HG03575 (cell line): Measurements from ENCODE around the gene SUSD3.

Experiments
- ATAC-seq: cut with Tn5 transposase; IDR thresholded peaks from one replicate; pipeline ENCODE4 v1.9.1; 2021; ENCODE audit not compliant: unreplicated experiment, insufficient number of reproducible peaks, low FRiP score; ENCODE audit errors: extremely low read depth

Gene SUSD3

DNA sequence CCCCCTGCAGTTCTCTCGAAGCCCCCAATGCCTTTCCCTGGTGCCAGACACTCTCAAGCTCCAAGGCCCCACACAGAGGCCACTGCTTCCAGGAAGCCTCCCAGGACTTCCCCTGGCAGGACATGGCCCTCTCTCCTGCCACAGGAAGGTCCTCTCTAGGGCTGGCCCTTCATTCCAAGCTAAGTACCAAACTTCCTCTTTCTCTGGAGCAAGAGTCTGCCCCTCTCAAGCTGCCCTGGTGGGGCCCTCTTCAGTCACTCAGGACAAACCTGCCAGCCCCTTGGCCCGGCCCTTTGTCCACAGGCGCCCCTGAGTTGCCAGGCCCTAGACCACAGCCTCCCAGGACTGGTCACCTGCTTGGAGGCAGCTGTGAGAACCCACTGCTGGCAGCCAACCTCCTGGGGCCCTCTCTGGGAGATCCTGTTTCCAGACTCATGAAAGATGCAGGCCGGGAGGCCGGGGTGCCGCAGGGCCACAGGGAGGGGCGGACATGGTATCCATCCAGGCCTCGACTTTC lies 69.0 kb downstream of the SUSD3 start:
- no peak for ATAC-seq

DNA sequence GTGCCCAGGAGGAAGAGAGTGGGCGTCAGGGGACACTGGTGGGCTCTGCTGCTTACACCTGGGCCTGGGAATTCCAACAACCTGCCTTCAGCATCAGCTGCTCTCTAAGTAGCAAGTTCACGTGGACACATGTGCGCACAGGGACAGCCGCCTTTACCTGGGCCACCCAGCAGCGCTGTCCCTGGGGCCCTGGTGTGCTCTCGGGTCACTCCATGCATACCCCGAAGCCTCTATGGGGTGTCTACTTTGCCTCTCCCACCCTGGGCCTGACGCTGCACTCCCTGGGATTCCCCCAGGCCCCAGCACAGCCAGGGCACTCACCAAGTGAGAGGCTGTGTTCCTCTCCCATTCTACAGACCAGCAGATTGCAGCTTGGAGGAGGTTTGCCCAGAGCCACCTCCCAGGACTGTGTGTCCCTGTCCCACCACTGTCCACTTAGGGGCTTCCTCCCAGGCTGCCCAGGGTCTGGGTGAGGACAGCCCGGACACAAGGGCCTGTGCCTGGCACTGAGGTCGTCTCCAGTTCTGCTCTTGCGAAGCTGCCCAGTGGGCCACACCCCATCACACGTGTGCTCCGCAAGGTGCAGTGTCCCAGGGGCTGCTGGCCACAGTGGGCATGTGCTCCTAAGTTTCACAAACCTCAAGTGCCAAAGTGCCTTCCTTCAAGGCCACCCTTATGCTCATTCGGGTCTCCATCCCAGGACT lies 69.7 kb downstream of the SUSD3 start:
- no peak for ATAC-seq

DNA sequence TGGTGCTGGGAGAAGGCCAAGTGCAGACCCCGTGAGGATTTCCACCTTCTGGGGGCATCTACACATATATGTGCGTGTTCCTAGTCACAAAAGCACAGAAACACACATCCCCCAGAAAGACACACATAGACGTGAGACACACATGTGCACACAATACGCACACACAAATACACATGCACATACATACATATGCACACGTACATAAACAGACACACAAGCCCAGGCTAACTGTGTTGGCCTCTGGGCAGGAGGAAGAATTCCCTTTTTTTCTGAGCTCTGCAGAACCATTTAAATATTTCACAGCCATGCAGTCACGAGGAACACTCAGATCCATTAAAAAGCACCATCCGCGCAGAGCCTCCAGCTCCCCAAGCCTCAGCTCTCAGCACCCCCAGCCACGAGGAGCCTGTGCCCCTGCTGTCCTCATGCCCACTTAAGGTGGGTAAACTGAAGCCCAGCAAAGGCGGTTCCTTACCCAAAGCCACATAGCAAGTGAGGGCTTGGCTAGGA lies 70.3 kb downstream of the SUSD3 start:
- no peak for ATAC-seq

DNA sequence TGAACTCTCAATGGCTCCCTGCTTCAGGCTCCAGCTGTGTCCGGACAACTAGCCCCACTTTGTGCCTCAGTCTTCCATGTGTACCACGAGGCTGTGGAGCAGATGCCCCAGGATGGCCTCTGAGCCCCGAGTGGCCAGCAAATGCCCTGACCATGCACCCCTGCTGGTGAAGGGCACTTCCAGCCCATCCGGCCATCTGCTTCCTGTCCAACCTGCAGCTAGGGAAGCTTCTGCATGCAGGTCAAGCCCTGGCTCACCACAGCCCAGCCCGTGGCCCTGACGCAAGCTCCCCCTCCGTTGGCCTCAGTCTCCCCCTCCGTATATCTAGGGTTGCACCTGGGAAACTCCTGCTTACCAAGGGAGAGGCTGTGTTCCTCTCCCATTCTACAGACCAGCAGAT lies 70.8 kb downstream of the SUSD3 start:
- no peak for ATAC-seq

DNA sequence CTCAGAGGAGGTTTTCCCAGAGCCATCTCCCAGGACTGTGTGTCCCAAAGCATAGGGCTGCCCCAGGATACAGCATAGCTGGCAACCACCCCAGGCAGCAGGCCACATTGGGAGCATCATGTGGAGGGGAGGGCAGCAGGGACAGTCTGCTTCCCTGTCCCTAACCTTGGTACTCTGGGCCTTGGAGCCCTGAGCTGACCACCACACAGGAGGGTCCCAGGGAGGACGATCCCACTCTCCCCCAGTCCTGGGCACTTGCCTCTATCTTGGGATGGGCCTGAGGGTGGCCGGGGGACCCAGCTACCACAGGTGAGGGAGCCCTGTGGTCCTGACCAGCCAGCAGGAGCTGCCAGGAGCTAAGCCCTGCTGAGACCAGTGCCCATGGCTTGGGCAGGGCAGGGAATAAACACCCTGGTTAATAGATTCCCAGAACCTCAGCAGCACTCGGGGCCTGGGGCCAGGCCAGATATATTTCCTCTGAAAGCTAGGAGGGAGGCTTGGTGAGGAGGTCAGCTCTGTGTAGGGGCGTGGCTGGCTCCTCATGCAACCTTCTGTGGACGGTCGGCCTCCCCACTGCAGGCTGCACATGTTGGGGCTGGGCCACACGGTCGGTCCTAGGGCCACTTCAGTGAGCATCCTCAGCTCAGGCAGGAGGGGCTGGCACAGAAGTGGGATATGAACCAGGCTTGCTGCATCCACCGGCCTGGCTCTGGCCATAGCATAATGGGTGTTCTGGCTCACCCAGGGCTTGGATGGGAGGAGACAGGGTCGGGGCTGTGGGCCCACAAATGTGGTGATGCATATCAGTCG lies 71.4 kb downstream of the SUSD3 start:
- no peak for ATAC-seq

DNA sequence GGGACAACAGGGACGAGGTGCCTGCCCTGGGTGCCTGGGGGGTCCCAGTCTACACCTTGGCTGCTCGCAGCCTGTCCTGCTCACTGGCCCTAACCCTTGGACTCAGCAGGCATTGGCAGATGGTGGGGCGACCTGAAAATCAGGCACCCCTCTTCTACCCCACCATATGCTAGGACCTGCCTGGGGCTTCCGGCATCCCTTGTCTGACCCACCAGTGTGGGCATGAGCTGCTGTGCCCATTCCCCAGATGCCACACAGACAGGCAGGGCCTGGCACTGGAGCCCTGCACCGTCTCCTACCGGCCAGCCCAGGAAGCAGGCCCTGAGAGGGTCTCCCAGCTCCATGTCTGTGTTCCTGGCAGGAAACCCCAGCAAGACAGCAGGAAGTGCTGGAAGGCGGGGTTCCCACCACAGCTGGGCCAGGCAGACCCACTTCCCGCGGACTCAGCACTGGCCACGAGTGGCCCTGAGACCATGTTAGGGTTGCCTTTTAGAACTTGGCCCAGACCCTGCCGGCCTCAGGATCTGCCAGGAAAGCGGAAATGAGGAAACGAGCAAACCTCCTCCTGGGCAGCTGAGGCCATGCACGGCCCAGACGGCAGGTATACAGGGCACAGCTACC lies 72.5 kb downstream of the SUSD3 start:
- no peak for ATAC-seq

DNA sequence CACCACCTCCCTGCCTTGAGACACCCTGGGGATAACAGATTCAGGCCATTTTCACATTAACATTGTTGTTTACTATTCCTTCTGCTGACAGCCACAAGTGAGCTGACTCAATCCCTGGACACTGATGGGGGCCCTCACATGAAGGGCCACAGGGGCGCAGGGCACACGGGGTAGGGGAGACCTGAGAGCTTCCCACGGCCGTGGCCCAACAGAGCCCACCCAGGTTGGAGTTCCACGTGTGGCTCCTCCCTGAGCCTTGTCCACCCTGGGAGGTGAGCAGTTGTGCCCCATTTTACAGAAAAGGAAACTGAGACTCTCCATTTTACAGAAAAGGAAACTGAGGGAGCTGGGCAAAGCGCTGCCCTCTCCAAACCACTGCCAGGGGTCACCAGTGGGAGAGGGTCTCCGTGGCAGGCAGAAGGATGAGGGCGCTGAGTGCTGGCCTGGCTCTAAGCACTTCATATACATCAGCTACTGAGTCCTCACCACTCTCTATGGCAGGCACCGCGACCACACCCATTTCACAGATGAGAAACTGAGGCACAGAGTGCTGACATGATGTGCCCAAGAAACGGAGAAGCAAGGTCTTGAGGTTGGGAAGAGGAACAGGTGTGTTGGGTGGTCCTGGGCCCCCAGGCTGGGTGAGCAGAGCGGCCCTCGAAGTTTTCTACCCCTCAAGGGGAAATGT lies 73.2 kb downstream of the SUSD3 start:
- ATAC-seq, result no peak

DNA sequence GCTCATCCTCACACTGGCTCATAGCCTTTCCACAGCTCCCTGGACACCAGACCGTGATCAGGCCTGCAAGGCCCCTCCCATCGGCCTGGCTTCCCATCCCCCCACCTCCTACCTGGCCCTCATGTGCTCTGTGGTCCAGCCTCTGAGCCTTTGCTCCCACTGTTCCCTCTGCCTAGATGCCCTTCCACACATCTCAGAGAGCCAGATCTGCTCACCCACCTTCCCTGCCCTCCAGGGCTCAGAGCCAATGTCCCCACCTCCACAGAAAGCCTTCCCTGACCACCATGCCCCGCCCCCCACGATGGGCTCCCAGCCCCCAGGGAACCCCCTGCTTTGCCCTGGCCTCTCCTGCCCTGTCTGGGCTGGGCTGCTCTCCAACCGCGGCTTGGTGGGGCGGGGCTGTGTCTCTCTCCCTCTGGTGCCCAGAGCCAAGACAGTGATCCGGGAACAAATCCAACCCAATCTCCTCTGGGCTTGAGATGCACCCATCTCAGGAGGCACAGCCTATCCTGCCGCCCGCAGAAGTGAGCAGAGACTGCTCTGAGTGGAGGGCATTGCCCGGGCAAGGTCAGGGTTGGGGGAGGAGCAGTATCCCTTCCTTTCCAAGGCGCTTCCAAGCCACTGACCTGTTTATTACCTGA lies 73.9 kb downstream of the SUSD3 start:
- no peak for ATAC-seq

DNA sequence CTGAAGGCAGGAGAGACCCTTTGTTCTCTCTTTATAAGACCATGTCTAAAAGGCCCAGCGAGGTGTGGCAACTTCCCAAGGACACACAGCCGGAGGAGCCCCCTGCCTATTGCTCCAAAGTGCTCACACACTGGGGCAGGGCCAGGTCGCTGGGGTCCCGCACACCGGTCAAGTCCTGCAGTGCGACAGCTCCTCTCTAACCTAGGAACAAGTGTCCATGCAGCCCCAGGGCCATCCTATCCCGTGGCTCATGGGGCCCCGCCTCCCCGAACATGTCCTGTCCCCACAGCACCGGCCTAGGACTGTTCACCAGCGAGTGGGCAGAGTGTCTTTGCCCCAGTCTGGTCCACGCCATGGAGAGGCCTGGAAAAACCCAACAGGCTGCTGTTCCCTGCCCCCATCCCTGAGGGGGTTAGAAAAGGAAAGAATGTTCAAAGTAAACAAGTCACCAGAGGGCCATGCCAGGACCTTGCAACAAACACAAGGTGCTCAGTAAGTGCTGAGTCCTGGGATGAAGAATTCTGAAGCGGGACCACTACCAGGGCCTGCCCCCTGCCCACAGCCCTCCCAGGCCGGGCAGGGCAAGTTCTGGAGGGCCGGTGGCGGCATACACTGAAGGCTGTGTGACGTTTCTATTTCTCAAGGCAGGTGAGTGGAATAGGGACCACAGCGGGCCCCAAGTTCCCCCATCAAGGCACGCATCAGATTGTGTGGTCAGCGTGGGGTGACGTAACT lies 74.6 kb downstream of the SUSD3 start:
- ATAC-seq, result no peak

DNA sequence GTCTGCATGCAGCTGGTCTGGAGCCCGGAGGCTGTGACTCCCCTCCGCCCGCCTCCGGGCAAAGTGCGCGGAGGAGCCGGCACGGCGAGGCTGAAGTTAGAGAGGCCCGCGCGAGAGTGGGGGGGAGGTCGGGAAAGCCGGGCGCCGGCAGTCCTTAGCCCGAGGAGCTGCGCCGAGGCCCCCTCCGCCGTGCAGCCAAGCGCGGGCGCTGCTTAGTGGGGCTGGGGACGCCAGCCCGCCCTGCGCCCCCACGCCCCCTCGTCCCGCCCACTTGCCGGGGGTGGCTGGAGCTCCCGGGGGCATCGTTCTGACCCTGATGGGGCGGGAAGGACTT lies 75.1 kb downstream of the SUSD3 start:
- ATAC-seq, result no peak

DNA sequence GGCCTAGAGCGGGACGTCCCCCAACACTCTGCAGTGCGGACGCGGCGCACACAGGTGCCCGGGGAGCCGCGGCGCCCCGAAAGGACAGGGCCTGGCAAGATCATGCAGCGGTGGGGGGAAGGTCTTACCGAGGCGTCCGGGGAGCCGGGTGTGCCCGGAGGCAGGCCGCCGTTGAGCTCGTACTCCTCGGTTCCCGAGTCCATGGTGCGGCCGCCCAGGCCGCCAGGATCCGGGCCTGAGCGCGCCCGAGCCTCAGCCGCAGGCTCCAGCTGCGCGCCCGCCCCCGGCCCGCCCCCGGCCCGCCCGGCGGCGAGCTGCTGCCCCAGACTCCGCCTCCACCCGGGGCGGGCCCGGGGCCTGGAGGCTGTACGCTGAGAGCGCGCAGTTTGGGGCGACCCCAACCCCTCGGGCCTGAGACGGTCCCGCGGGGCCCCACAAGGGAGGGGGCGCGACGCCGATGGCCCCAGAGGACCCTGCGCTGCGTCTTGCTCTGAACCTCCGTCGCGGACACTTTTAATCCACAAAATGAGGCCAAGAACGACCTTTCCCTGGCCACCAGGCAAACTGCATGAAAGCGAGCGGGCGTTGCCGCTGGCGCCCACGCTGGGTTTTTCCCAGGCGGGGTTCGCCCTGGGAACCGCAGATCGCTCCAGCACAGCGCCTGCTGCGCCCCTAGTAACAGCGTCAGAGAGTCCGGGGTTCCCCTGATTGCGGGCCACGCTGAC lies 75.7 kb downstream of the SUSD3 start, which contains the start of gene NINJ1:
Gene NINJ1 (minus strand): TSS at position 237 of the 725 bp plus-strand sequence. CDS start 34 bp downstream, at position 203.
- ATAC-seq, result peak; percentile 44
